ENCODE results near the gene TLE6.
"Not testable (repeated sequence)": the region's sequence is repeated elsewhere in the genome, so short reads cannot be mapped to it uniquely, and the experiment has no call there.

TLE6 gene

GRCh38 chr19:2974342-2975041, 2.9 kb upstream of the TLE6 start:
- no peak for DNase-seq

DNA sequence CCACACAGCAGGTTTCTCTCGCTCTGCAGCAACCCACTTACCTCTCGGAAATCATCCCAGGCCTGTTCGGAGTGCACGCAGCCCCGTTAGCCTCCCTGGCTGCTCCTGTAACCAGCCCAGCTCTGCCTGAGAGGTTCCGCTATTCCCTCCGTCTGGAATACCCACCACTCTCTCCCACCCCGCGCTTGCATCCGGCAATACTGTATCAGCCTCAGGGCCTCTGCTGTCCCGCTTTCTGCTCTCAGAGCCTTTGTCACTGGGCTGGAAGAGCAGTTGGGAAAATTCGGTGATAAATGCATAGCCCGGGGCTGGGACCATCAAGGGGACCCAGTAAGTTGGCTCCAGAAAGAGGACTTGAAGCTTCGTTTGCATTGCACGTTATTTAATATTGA, 759 bp upstream of the TLE6 start:
- no peak for DNase-seq

DNA sequence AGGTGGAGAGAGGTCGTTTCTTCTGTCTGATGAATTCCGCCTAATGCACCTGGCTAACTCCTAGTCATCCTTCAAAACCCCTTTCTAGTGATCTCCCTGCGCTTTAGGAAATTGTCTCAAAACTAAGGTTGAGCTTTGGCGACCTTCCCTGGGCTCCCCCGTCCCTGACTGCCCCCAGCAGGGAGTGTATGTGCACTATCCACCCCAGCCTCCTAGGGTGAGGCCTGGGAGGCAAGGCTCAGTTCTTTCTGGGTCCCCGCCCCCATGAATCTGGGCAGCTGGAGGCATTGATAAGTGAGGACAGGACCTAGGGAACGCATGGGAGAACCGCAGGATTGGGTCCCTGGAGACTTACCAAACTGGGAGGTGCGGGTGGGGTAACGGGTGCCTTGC, 378 bp downstream of the TLE6 start:
- DNase-seq, result no peak

GRCh38 chr19:2978166-2978767, 903 bp downstream of the TLE6 start:
- DNase-seq, result no peak

DNA sequence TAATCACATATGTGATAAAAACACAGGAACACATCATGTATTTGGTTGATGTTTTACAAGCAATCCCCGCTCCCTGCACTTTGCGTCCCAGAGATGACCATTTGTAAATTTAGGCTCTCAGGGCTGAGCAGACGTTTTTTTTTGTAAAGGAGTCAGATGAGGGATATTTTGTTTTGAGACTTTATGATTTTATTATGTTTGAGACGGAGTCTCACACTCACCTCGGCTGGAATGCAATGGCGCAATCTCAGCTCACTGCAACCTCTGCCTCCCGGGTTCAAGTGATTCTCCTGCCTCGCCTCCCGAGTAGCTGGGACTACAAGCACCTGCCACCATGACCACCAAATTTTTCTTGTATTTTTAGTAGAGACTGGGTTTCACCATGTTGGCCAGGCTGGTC, 1.4 kb downstream of the TLE6 start:
- DNase-seq, result no peak

DNA sequence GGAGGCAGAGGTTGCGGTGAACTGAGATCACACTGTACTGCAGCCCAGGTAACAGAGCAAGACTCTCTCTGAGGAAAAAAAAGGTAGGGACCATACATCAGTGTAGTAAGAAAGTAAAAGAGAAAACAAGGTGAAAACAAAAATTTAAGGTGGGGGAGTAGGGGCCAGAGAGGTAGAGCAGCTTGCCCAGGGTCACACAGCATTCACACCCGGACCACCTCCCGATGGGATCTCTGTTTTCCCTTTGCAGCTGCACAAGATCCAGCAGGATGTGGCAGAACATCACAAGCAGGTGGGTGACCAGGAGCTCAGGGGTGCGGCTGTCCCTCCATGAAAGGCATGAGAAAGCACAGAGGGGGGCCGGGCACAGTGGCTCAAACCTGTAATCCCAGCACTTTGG, 4.5 kb downstream of the TLE6 start:
- DNase-seq, result no peak

GRCh38 chr19:2982561-2982960, 5.2 kb downstream of the TLE6 start:
- no peak for DNase-seq

GRCh38 chr19:2982983-2983350, 5.6 kb downstream of the TLE6 start:
- DNase-seq, result no peak

DNA sequence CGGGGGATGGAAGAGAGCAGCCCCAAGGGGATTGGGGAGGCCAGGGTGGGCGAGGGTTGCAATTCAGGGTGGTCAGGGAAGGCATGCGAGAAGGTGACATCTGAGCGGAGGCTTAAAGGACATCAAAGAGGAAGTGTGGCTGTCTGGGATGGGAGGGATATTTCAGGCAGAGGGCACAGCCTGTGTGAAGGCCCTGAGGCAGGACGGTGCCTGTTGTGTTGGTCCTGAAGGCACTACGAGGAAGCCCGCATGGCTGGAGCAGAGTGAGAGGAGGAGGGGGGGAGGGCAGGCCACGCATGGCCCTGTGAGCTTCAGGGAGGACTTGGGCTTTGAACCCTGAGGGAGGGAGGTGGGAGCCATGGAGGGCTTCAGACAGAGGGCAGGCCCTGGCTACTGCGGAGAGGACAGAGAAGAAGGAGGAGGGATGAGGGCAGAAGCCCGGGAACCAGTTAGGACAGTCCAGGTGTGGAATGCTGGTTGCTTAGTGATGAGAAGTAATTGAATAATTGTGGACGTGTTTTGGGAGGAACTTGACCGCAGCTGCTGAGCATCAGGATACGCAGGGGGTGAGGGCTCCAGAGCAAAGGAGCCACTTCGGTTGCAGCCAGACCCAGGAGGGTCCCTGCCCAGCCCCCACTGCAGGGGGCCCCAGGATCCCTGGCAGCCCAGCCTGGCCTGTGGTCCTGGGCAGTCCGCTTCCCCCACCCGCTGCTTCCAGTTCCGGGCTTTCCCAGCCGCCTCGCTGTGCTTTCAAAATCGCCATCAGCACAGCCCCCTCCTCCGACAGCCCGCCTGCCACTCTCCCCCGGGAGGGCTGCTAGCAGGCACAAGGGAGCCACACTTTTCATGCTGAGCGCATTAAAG, 6.2 kb downstream of the TLE6 start:
- no peak for DNase-seq

GRCh38 chr19:2984215-2984528, 6.8 kb downstream of the TLE6 start:
- no peak for DNase-seq

GRCh38 chr19:2986951-2987524, 9.7 kb downstream of the TLE6 start:
- no peak for DNase-seq

- no peak for DNase-seq
Measured at GRCh38 chr19:2987797-2988196, 10.4 kb downstream of the TLE6 start.

DNA sequence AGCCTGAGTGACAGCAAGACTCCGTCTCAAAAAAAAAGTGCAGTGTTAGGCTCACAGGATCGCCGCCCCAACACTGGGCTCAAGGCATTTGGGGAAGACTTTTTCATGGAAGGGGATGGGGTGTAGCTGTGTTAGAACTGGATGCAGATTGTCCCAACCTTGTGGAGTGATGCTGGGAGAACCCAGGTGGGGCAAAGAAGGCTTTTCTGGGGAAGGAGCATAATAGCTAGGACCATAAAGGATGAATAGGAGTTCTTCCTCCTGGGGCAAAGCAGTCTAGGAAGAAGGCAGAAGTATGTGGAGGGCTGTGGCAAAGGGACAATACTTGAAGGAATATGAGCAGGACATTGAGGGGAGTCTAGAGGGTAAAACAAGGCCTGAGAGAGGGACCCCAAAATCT, 11.2 kb downstream of the TLE6 start:
- no peak for DNase-seq

DNA sequence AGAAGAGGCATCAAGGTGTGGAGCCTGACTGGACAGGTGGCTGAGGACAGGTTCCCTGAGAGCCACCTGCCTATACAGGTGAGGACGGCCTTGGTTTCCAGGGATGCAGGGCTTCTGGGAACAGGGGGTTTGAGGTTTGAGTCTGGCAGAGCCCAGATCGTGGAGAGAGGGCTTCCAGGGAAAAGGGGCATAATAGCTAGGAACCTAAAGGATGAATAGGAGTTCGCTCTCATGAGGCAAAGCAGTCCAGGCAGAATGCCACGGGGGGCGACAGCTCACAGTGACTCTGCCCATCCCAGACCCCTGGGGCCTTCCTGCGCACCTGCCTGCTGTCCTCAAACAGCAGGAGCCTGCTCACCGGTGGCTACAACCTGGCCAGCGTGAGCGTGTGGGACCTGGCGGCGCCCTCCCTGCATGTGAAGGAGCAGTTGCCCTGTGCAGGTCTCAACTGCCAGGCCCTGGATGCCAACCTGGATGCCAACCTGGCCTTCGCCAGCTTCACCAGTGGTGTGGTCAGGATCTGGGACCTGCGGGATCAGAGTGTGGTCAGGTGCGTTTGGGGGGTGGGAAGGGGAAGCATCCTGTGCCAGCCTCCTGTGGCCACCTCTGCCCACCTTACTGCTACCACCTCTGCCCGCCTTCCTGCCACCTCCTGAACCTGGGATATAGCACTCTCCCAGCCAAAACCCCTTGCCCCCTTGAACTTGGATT, 12.0 kb downstream of the TLE6 start:
- DNase-seq, result no peak

GRCh38 chr19:2992333-2992732, 15.0 kb downstream of the TLE6 start:
- DNase-seq, result not testable (repeated sequence)

DNA sequence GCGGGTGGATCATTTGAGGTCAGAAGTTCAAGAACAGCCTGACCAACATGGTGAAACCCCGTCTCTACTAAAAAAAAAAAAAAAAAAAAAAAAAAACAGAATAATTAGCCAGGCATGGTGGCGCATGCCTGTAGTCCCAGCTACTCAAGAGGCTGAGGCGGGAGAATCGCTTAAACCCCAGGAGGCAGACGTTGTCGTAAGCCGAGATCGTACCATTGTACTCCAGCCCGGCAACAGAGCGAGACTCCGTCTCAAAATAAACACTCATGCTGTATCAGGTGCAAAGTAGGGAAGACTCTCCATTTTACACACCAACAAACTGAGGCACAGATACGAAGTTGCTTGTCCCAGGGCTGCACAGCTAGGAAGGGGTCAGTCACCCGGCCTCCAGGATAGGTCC, 15.6 kb downstream of the TLE6 start:
- no peak for DNase-seq

DNA sequence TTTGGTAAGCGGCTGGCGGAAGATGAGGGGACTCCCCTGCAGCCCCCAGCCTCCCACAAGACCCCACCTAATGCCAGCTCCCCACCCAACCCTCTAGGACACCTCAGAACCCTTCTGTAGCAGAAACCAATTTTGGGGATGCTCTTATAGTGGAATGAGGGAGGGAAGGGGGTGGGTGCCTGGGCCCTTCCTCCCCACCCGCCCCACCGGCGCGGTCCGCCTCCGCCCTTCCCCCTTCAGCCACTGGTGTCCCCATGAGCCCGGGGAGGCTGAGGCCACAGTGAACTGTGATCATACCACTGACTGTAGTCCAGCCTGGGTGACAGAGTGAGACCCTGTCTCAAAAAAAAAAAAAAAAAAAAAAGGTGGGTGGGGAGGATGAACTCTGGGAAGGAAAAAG, 16.2 kb downstream of the TLE6 start:
- DNase-seq, result no peak

DNA sequence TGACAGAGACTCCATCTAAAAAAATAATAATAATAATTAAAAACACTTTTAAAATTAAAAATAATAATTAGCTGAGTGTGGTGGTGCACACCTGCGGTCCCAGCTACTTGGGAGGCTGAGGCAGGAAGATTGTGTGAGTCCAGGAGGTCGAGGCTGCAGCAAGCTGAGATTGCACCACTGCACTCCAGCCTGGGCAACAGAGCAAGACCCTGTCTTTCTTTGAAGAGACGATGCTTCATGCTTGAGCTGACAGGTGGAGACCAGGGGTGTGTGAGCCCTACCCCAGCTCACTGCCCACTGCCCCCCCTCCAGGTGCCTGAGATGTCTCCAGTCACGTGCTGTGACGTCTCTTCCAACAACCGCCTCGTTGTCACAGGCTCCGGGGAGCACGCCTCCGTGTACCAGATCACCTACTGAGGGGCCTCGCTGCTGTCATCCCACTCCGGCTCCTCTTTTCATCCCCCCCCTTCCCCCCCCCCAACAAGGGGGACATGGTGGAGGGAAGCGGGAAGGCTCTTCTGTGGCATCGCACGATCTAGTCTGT, 17.3 kb downstream of the TLE6 start:
- DNase-seq, result no peak

- no peak for DNase-seq
Measured at GRCh38 chr19:2997720-2998119, 20.4 kb downstream of the TLE6 start.

GRCh38 chr19:2998642-2999041, 21.3 kb downstream of the TLE6 start:
- no peak for DNase-seq

- no peak for DNase-seq
Measured at GRCh38 chr19:3001235-3001800, 24.0 kb downstream of the TLE6 start.

- no peak for DNase-seq
Measured at GRCh38 chr19:3003046-3003445, 25.7 kb downstream of the TLE6 start.

DNA sequence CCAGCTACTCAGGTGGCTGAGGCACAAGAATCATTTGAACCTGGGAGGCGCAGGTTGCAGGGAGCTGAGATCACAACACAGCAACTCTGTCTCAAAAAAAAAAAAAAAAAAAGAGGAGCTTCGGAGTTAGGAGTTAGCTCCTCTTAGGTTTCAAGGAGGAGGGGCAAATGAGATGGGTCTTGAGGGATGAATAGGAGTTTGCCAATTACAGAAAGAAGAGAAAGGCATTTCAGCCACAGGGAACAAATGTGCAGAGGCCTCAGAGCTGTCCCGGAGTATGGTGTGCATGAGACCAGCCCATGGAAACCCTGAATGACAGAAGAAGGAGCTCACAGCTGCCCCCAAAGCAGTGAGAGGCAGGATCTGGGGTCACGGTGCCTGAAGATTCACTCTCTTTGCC, 27.2 kb downstream of the TLE6 start:
- no peak for DNase-seq

All from CD4-positive, alpha-beta T cell treated with Interleukin-21 for 1 hour (primary cell).